ENCODE measurements around the gene CTCFL. TPM values are rescaled to one million over a fixed set of nuclear protein-coding genes. Genes with fewer than 3 reads are reported as not detected.

CTCFL gene
- total and polyA plus RNA-seq, 7 donors, result 0.36 TPM; not detected in 6

- TF ChIP-seq CTCF (IDR thresholded peaks at IDR 0.05) (no peak), EP300 (IDR thresholded peaks at IDR 0.05) (no peak), POLR2A (IDR thresholded peaks at IDR 0.05) (no peak), POLR2AphosphoS5 (IDR thresholded peaks at IDR 0.05) (no peak)
- Histone ChIP-seq H3K36me3 (no peaks in the 10 kb centered on the region), H3K9me3 (no peaks in the 10 kb centered on the region), H3K27me3 (peaks cover 0 to 21% (median 0%) of the 10 kb centered on the region in 3 donors), H3K4me3 (no peak overlapping the region), H3K27ac (no peak overlapping the region), H3K4me1 (peaks cover 0 to 13% (median 8%) of the 10 kb centered on the region in 4 donors)
- WGBS, 2 donors, result 73 to 75% methylated on average over 6 of the region's 6 CpGs
- intact Hi-C loops (cut with DNase I), result no loop called here
- no peak for DNase-seq
Measured at GRCh38 chr20:57527728-57528127, 2.8 kb upstream of the CTCFL start.

DNA sequence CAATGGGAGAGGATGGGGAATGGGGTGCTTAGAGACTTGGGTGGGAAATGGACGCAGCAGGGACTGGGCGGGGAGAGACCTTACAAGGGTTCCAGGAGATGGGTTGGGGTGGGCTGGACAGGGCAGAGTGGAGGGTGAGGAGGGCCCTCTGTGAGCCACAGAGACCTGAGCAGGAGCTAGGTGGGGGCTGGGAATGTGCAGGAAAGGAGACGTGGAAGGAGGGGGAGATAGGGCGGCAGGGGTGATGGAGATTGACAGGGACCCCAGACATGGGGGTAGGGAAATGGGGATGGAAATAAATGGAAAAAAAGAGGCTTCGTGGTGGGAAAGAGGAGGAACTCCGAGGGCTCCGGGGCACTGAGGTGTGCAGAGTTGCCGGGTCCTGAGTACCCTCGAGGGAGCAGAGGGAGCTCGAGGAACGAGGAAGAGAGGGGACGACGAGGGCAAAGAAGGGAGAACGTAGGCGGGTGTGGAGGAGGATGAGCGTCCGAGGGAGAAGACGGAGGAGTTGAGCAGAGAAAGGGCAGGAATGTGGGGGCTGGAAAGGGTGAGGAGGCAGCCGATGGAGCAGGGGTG lies 2.0 kb upstream of the CTCFL start:
- H3K9me3 ChIP-seq, result no peaks in the 10 kb centered on the region
- intact Hi-C loops (cut with DNase I), result no loop called here
- no peak overlapping the region for H3K27ac ChIP-seq
- DNase-seq, result no peak
- no peaks in the 10 kb centered on the region for H3K36me3 ChIP-seq
- TF ChIP-seq EP300 (IDR thresholded peaks at IDR 0.05) (no peak), POLR2A (IDR thresholded peaks at IDR 0.05) (no peak), CTCF (IDR thresholded peaks at IDR 0.05) (no peak), POLR2AphosphoS5 (IDR thresholded peaks at IDR 0.05) (no peak)
- no peak overlapping the region for H3K4me3 ChIP-seq
- 71 to 89% methylated on average over 19 of the region's 19 CpGs for WGBS, 2 donors
- peaks cover 0 to 21% (median 0%) of the 10 kb centered on the region in 3 donors for H3K27me3 ChIP-seq
- H3K4me1 ChIP-seq, result peaks cover 0 to 10% (median 8%) of the 10 kb centered on the region in 4 donors

DNA sequence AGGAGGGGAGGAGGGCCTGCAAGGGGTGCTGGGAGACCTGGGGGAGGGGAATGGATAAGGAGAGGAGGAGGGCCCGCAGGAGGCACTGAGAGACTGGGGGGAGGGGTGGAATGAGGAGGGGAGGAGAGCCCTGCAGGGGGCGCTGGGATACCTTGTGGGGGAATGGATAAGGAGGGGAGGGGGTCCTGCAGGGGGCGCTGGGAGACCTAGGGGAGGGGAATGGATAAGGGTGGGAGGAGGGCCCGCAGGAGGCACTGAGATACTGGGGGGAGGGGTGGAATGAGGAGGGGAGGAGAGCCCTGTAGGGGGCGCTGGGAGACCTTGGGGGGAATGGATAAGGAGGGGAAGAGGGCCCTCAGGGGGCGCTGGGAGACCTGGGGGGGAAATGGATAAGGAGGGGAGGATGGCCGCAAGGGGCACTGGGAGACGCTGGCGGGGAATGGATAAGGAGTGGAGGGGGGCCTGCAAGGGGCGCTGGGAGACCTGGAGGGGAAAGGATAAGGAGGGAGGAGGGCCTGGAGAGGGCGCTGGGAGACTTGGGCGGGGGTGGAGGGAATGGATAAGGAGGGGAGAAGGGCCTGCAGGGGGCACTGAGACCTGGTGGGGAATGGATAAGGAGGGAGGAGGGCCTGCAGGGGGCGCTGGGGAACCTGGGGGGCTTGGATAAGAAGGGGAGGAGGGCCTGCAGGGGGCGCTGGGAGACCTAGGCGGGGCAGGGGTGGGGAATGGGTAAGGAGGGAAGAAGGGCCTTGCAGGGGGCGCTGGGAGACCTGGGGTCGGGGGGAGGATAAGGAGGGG lies 1.3 kb upstream of the CTCFL start:
- peaks cover 0 to 21% (median 0%) of the 10 kb centered on the region in 3 donors for H3K27me3 ChIP-seq
- H3K4me3 ChIP-seq, result no peak overlapping the region
- peaks cover 0 to 10% (median 6%) of the 10 kb centered on the region in 4 donors for H3K4me1 ChIP-seq
- H3K36me3 ChIP-seq, result no peaks in the 10 kb centered on the region
- H3K27ac ChIP-seq, result no peak overlapping the region
- intact Hi-C loops (cut with DNase I), result no loop called here
- H3K9me3 ChIP-seq, result no peaks in the 10 kb centered on the region
- TF ChIP-seq CTCF (IDR thresholded peaks at IDR 0.05) (no peak), EP300 (IDR thresholded peaks at IDR 0.05) (no peak), POLR2A (IDR thresholded peaks at IDR 0.05) (no peak), POLR2AphosphoS5 (IDR thresholded peaks at IDR 0.05) (no peak)
- no peak for DNase-seq
- WGBS, 2 donors, result 75 to 77% methylated on average over 17 of the region's 17 CpGs

- no peak for DNase-seq
- intact Hi-C loops (cut with DNase I), result no loop called here
- H3K4me3 ChIP-seq, result no peak overlapping the region
- H3K36me3 ChIP-seq, result no peaks in the 10 kb centered on the region
- H3K27me3 ChIP-seq, result peaks cover 0 to 21% (median 0%) of the 10 kb centered on the region in 3 donors
- no peaks in the 10 kb centered on the region for H3K9me3 ChIP-seq
- WGBS, 2 donors, result 67 to 78% methylated on average over 10 of the region's 10 CpGs
- peaks cover 0 to 8% (median 6%) of the 10 kb centered on the region in 4 donors for H3K4me1 ChIP-seq
- no peak for TF ChIP-seq POLR2AphosphoS5 (IDR thresholded peaks at IDR 0.05)
- no peak for TF ChIP-seq EP300 (IDR thresholded peaks at IDR 0.05)
- TF ChIP-seq POLR2A (IDR thresholded peaks at IDR 0.05), result no peak
- no peak for TF ChIP-seq CTCF (IDR thresholded peaks at IDR 0.05)
- H3K27ac ChIP-seq, result no peak overlapping the region
Measured at GRCh38 chr20:57525328-57526086, 567 bp upstream of the CTCFL start.

Measured in sigmoid colon (tissue), 7 donors.